Esophagus muscularis mucosa (tissue), 4 donors: Measurements from ENCODE around the gene ZNF750. TPM values are rescaled to one million over a fixed set of nuclear protein-coding genes. Genes with fewer than 3 reads are reported as not detected.

Experiments used
- DNase-seq: peaks from one replicate; pipeline ENCODE4 v3.0.0-alpha.2; 2017; ENCODE audit errors: extremely low spot score
- H3K27ac ChIP-seq, 4 donors: fragments of 200-600 bp; sonication (generic); replicated peaks in 1 of 4; 1 replicate in 3 of 4; 2 replicates in 1 of 4; pipeline ENCODE4 v1.5.1; 2016 to 2019; ENCODE audit warnings: mild to moderate bottlenecking in 1 of 4
- H3K27me3 ChIP-seq, 4 donors: fragments of 200-600 bp; sonication (generic); one replicate each; pipeline versions ENCODE4 v1.5.1 to v1.6.0; 2016 to 2019
- H3K36me3 ChIP-seq, 4 donors: fragments of 200-600 bp; sonication (generic); one replicate each; pipeline ENCODE4 v1.5.1; 2016 to 2019
- H3K4me1 ChIP-seq, 4 donors: fragments of 200-600 bp; sonication (generic); one replicate each; pipeline ENCODE4 v1.5.1; 2016 to 2019
- H3K4me3 ChIP-seq, 4 donors: fragments of 200-600 bp; sonication (generic); 1 replicate in 2 of 4; 2 replicates in 2 of 4; pipeline ENCODE4 v1.5.1; 2016 to 2019; ENCODE audit warnings: mild to moderate bottlenecking in 4 of 4, moderate library complexity in 1 of 4
- H3K9me3 ChIP-seq, 4 donors: fragments of 200-600 bp; sonication (generic); 1 replicate in 3 of 4; 2 replicates in 1 of 4; pipeline ENCODE4 v1.5.1; 2016 to 2019
- CTCF ChIP-seq, 3 experiments: fragments of 200-600 bp in 2 of 3; fragments of 450-650 bp in 1 of 3; sonication (generic) in 2 of 3; IDR thresholded peaks; one replicate each; pipeline ENCODE4 v1.5.1; 2017 to 2019; ENCODE audit warnings: antibody characterized with exemption in 3 of 3, mild to moderate bottlenecking in 2 of 3, moderate library complexity in 1 of 3
- EP300 ChIP-seq: sonication (generic); formaldehyde crosslinking; IDR thresholded peaks from one replicate; pipeline ENCODE4 v1.6.1; 2017; ENCODE audit warnings: antibody characterized with exemption
- POLR2A ChIP-seq: fragments of 450-650 bp; IDR thresholded peaks from one replicate; pipeline ENCODE4 v1.6.1; 2017; ENCODE audit warnings: antibody characterized with exemption, moderate library complexity, mild to moderate bottlenecking, low read depth
- POLR2AphosphoS5 ChIP-seq, 2 donors: sonication (generic); formaldehyde crosslinking; IDR thresholded peaks; one replicate each; pipeline ENCODE4 v1.6.1; 2017; ENCODE audit warnings: antibody characterized with exemption in 2 of 2
- WGBS: methylation state at CpG from one replicate; pipeline ENCODE4 v1.1.5; 2018; 5-methylcytosine and 5-hydroxymethylcytosine counted together
- intact Hi-C: fragments of 100-400 bp; cut with DNase I; formaldehyde crosslinking; loops from one replicate; pipeline ENCODE4 v1.15.1; 2023
- total RNA-seq, 4 donors: library from RNA; depleted of rRNA; stranded (reverse); fragments of >200 nt; gene quantifications; one replicate each; pipeline versions ENCODE4 v1.1.0 to v1.2.1, GENCODE V29; 2016

Gene ZNF750
- total RNA-seq, 4 donors from 2014 or later = not detected

GRCh38 chr17:82790391-82790790, 49.4 kb downstream of the ZNF750 start:
- whole genome bisulfite sequencing = 98% methylated on average over 13 of the region's 13 CpGs
- peaks cover 9 to 27% (median 22%) of the 10 kb centered on the region in 4 donors for H3K4me1 ChIP-seq
- H3K27me3 ChIP-seq = no peaks in the 10 kb centered on the region
- H3K4me3 ChIP-seq = no peak overlapping the region
- DNase-seq = no peak
- no peak overlapping the region for H3K27ac ChIP-seq
- intact Hi-C loops = loop anchor here (2.0 kb wide), 1 partner anchor 48 kb away; no protein-coding TSS in a partner anchor
- H3K9me3 ChIP-seq = no peaks in the 10 kb centered on the region
- TF ChIP-seq CTCF (IDR thresholded peaks at IDR 0.05) (no peak), POLR2A (no peak), EP300 (no peak), POLR2AphosphoS5 (IDR thresholded peaks at IDR 0.05) (no peak)
- H3K36me3 ChIP-seq = peaks cover 0 to 26% (median 14%) of the 10 kb centered on the region in 4 donors

GRCh38 chr17:82789806-82790205, 50.0 kb downstream of the ZNF750 start:
- Histone ChIP-seq H3K4me1 (peaks cover 5 to 21% (median 17%) of the 10 kb centered on the region in 4 donors), H3K9me3 (no peaks in the 10 kb centered on the region), H3K36me3 (peaks cover 0 to 26% (median 16%) of the 10 kb centered on the region in 4 donors), H3K27me3 (no peaks in the 10 kb centered on the region), H3K27ac (no peak overlapping the region), H3K4me3 (no peak overlapping the region)
- TF ChIP-seq POLR2AphosphoS5 (IDR thresholded peaks at IDR 0.05) (no peak), CTCF (IDR thresholded peaks at IDR 0.05) (no peak), POLR2A (no peak), EP300 (no peak)
- no peak for DNase-seq
- 90% methylated on average over 17 of the region's 18 CpGs for WGBS
- intact Hi-C loops = loop anchor here (2.0 to 10.0 kb wide), 2 partner anchors 49 to 85 kb away; no protein-coding TSS in a partner anchor

- H3K4me3 ChIP-seq = no peak overlapping the region
- no peaks in the 10 kb centered on the region for H3K27me3 ChIP-seq
- H3K27ac ChIP-seq = no peak overlapping the region
- 90% methylated on average over 7 of the region's 19 CpGs for WGBS
- peaks cover 4 to 14% (median 10%) of the 10 kb centered on the region in 4 donors for H3K4me1 ChIP-seq
- H3K9me3 ChIP-seq = no peaks in the 10 kb centered on the region
- DNase-seq = no peak
- TF ChIP-seq POLR2AphosphoS5 (IDR thresholded peaks at IDR 0.05) (no peak), CTCF (IDR thresholded peaks at IDR 0.05) (no peak), POLR2A (no peak), EP300 (no peak)
- intact Hi-C loops = loop anchor here (10.0 kb wide), 1 partner anchor 86 kb away; no protein-coding TSS in a partner anchor
- peaks cover 3 to 33% (median 19%) of the 10 kb centered on the region in 4 donors for H3K36me3 ChIP-seq
Observed at GRCh38 chr17:82789051-82789592, 50.7 kb downstream of the ZNF750 start.

- WGBS = 93% methylated on average over 18 of the region's 18 CpGs
- DNase-seq = no peak
- TF ChIP-seq EP300 (no peak), POLR2AphosphoS5 (IDR thresholded peaks at IDR 0.05) (no peak), POLR2A (no peak), CTCF (IDR thresholded peaks at IDR 0.05) (no peak)
Observed at GRCh38 chr17:82788206-82789001, 51.4 kb downstream of the ZNF750 start.

More at GRCh38 chr17:82788206-82789001, 51.4 kb downstream of the ZNF750 start:
- Histone ChIP-seq H3K9me3 (no peaks in the 10 kb centered on the region), H3K4me1 (peaks cover 0 to 7% (median 3%) of the 10 kb centered on the region in 4 donors), H3K4me3 (no peak overlapping the region), H3K27ac (no peak overlapping the region), H3K27me3 (no peaks in the 10 kb centered on the region), H3K36me3 (peaks cover 7 to 40% (median 25%) of the 10 kb centered on the region in 4 donors)
- intact Hi-C loops = loop anchor here (10.0 kb wide), 1 partner anchor 86 kb away; no protein-coding TSS in a partner anchor
